Bronchial epithelial cell (primary cell): ENCODE measurements around the gene RNF220. TPM values are rescaled to one million over a fixed set of nuclear protein-coding genes. Genes with fewer than 3 reads are reported as not detected.

Source experiments
- DNase-seq: peaks from one replicate; pipeline ENCODE4 v3.0.0-alpha.2; 2010; ENCODE audit warnings: low read depth
- FAIRE-seq: peaks from 2 replicates; lab custom pipeline; 2011; peaks lifted over from hg19 to GRCh38; lab: Jason Lieb, UNC
- H3K27me3 ChIP-seq: 2 replicates; pipeline ENCODE4 v1.5.1; 2011; ENCODE audit warnings: low read length; ENCODE audit not compliant: control insufficient read depth, insufficient read depth
- H3K36me3 ChIP-seq: 2 replicates; pipeline ENCODE4 v1.5.1; 2011; ENCODE audit warnings: low read length; ENCODE audit not compliant: control insufficient read depth, insufficient read depth
- H3K4me3 ChIP-seq: 2 replicates; pipeline ENCODE4 v1.5.1; 2011; ENCODE audit warnings: mild to moderate bottlenecking, low read depth, low read length, control low read depth
- CTCF ChIP-seq: IDR thresholded peaks from 2 replicates; pipeline ENCODE4 v1.5.1; 2011; ENCODE audit warnings: mild to moderate bottlenecking, moderate library complexity, low read length, control low read depth, inconsistent platforms; ENCODE audit not compliant: insufficient read depth, severe bottlenecking
- total RNA-seq: library from RNA; depleted of rRNA; stranded (reverse); fragments of >200 nt; gene quantifications from 2 replicates; pipeline ENCODE4 v1.2.1, GENCODE V29; 2014

The RNF220 gene
- total RNA-seq, 1 donor from 2014 or later = 94.5 TPM

GRCh38 chr1:44377925-44378784 is 26.9 kb upstream of the RNF220 start:
- no peak for FAIRE-seq
- peak; percentile 76 for TF ChIP-seq CTCF
- Histone ChIP-seq H3K4me3 (no peak overlapping the region), H3K36me3 (no peaks in the 10 kb centered on the region), H3K27me3 (no peaks in the 10 kb centered on the region)
- DNase-seq = peak; percentile 47

- no peak for TF ChIP-seq CTCF
- DNase-seq (no peak), FAIRE-seq (no peak)
- H3K4me3 ChIP-seq = no peak overlapping the region
- no peaks in the 10 kb centered on the region for H3K36me3 ChIP-seq
- H3K27me3 ChIP-seq = no peaks in the 10 kb centered on the region
Measured at GRCh38 chr1:44380666-44381177, 24.3 kb upstream of the RNF220 start.

- no peak for TF ChIP-seq CTCF
- Histone ChIP-seq H3K27me3 (peaks cover 4% of the 10 kb centered on the region), H3K36me3 (no peaks in the 10 kb centered on the region), H3K4me3 (no peak overlapping the region)
- DNase-seq = no peak
- FAIRE-seq = no peak
Measured at GRCh38 chr1:44388551-44388950, 16.5 kb upstream of the RNF220 start.

- DNase-seq (no peak), FAIRE-seq (no peak)
- no peak for TF ChIP-seq CTCF
- H3K4me3 ChIP-seq = no peak overlapping the region
- H3K36me3 ChIP-seq = no peaks in the 10 kb centered on the region
- peaks cover 4% of the 10 kb centered on the region for H3K27me3 ChIP-seq
Measured at GRCh38 chr1:44389437-44389836, 15.6 kb upstream of the RNF220 start.

- Histone ChIP-seq H3K4me3 (no peak overlapping the region), H3K27me3 (peaks cover 4% of the 10 kb centered on the region), H3K36me3 (no peaks in the 10 kb centered on the region)
- DNase-seq (peak; percentile 29), FAIRE-seq (no peak)
- TF ChIP-seq CTCF = no peak
Measured at GRCh38 chr1:44390277-44390676, 14.8 kb upstream of the RNF220 start.
